SKM-1 (cell line): ENCODE results near the gene CDKN2B-AS1.

Experiments
- DNase-seq: peaks from one replicate; lab custom pipeline; 2025; ENCODE audit not compliant: unreplicated experiment; lab: John Stamatoyannopoulos, UW

The CDKN2B-AS1 gene

GRCh38 chr9:21982861-21983560 is 11.6 kb upstream of the CDKN2B-AS1 start:
- DNase-seq = no peak

GRCh38 chr9:21983561-21983935 is 11.0 kb upstream of the CDKN2B-AS1 start:
- no peak for DNase-seq

- DNase-seq = no peak
Measured at GRCh38 chr9:21984101-21984500, 10.5 kb upstream of the CDKN2B-AS1 start.

GRCh38 chr9:21985964-21986667 is 8.5 kb upstream of the CDKN2B-AS1 start:
- DNase-seq = no peak

GRCh38 chr9:21988056-21988990 is 6.3 kb upstream of the CDKN2B-AS1 start:
- DNase-seq = no peak

GRCh38 chr9:21989440-21990189 is 5.0 kb upstream of the CDKN2B-AS1 start:
- DNase-seq = no peak

- DNase-seq = no peak
Measured at GRCh38 chr9:21991072-21991959, 3.3 kb upstream of the CDKN2B-AS1 start.

GRCh38 chr9:21993007-21993406 is 1.6 kb upstream of the CDKN2B-AS1 start:
- no peak for DNase-seq

- peak; percentile 57 for DNase-seq
Measured at GRCh38 chr9:21993893-21994555, 567 bp upstream of the CDKN2B-AS1 start, which contains the start of gene CDKN2A. CDKN2A (minus strand) TSS chr9:21994392.

GRCh38 chr9:21995006-21995665 is 545 bp downstream of the CDKN2B-AS1 start:
- peak; percentile 88 for DNase-seq

- DNase-seq = no peak
Measured at GRCh38 chr9:21995666-21996398, 1.2 kb downstream of the CDKN2B-AS1 start.

- DNase-seq = no peak
Measured at GRCh38 chr9:21996438-21996837, 1.8 kb downstream of the CDKN2B-AS1 start.

GRCh38 chr9:21996858-21997257 is 2.3 kb downstream of the CDKN2B-AS1 start:
- no peak for DNase-seq

GRCh38 chr9:21997480-21997879 is 2.9 kb downstream of the CDKN2B-AS1 start:
- DNase-seq = no peak

GRCh38 chr9:21998026-21998425 is 3.4 kb downstream of the CDKN2B-AS1 start:
- no peak for DNase-seq

GRCh38 chr9:22002038-22002437 is 7.4 kb downstream of the CDKN2B-AS1 start:
- no peak for DNase-seq

GRCh38 chr9:22005021-22005701 is 10.6 kb downstream of the CDKN2B-AS1 start:
- DNase-seq = no peak
